Esophagus squamous epithelium (tissue), 5 donors: ENCODE results near the gene LRRC59. TPM values are rescaled to one million over a fixed set of nuclear protein-coding genes. Genes with fewer than 3 reads are reported as not detected.

Experiments
- DNase-seq: peaks from one replicate; lab custom pipeline; 2025; lab: John Stamatoyannopoulos, UW
- H3K27ac ChIP-seq, 4 donors: fragments of 200-600 bp; sonication (generic); one replicate each; pipeline ENCODE4 v1.5.1; 2016 to 2019; ENCODE audit warnings: mild to moderate bottlenecking in 1 of 4
- H3K27me3 ChIP-seq, 4 donors: fragments of 200-600 bp; sonication (generic); 1 replicate in 3 of 4; 2 replicates in 1 of 4; pipeline versions ENCODE4 v1.5.1 to v1.6.0; 2017 to 2021; ENCODE audit warnings: antibody characterized with exemption in 1 of 4
- H3K36me3 ChIP-seq, 3 donors: fragments of 200-600 bp; sonication (generic); one replicate each; pipeline ENCODE4 v1.5.1; 2016 to 2019
- H3K4me1 ChIP-seq, 3 donors: fragments of 200-600 bp; sonication (generic); one replicate each; pipeline ENCODE4 v1.5.1; 2017 to 2019
- H3K4me3 ChIP-seq, 4 donors: fragments of 200-600 bp; sonication (generic); 1 replicate in 3 of 4; 2 replicates in 1 of 4; pipeline ENCODE4 v1.5.1; 2016 to 2019; ENCODE audit warnings: mild to moderate bottlenecking in 2 of 4, moderate library complexity in 1 of 4
- H3K9me3 ChIP-seq, 3 donors: fragments of 200-600 bp; sonication (generic); one replicate each; pipeline ENCODE4 v1.5.1; 2016 to 2019
- CTCF ChIP-seq, 6 experiments: fragments of 450-650 bp in 4 of 6; fragments of 200-600 bp in 2 of 6; sonication (generic) in 2 of 6; IDR thresholded peaks; one replicate each; pipeline ENCODE4 v1.5.1; 2016 to 2019; ENCODE audit warnings: antibody characterized with exemption in 6 of 6, mild to moderate bottlenecking in 4 of 6, moderate library complexity in 4 of 6
- POLR2A ChIP-seq, 4 donors: fragments of 450-650 bp; IDR thresholded peaks; one replicate each; pipeline ENCODE4 v1.6.1; 2017; ENCODE audit warnings: antibody characterized with exemption in 4 of 4, mild to moderate bottlenecking in 4 of 4, moderate library complexity in 3 of 4
- WGBS, 2 donors: methylation state at CpG; one replicate each; pipeline ENCODE4 v1.1.5; 2018; 5-methylcytosine and 5-hydroxymethylcytosine counted together
- intact Hi-C: fragments of 100-400 bp; cut with DNase I; formaldehyde crosslinking; loops from one replicate; pipeline ENCODE4 v1.15.0; 2022
- total RNA-seq, 4 donors: library from RNA; depleted of rRNA; stranded (reverse); fragments of >200 nt; gene quantifications; one replicate each; pipeline ENCODE4 v1.1.0, GENCODE V29; 2016
- donor health status: DM: yes; HTN: yes; CAD: no.

Gene LRRC59
- total RNA-seq, 4 donors from 2014 or later: 63.4 to 136 (median 77.9) TPM

- TF ChIP-seq CTCF (IDR thresholded peaks at IDR 0.05) (no peak), POLR2A (IDR thresholded peaks at IDR 0.05) (no peak)
- Histone ChIP-seq H3K27me3 (no peaks in the 10 kb centered on the region), H3K4me3 (no peak overlapping the region), H3K4me1 (no peaks in the 10 kb centered on the region), H3K9me3 (no peaks in the 10 kb centered on the region), H3K27ac (no peak overlapping the region), H3K36me3 (peaks cover 15 to 74% (median 42%) of the 10 kb centered on the region in 3 donors)
- intact Hi-C loops: no loop called here
- WGBS, 2 donors: 89 to 92% methylated on average over 9 to 11 of the region's 15 CpGs
- no peak for DNase-seq
Measured at GRCh38 chr17:50354198-50354597, 43.1 kb downstream of the LRRC59 start.

- Histone ChIP-seq H3K9me3 (no peaks in the 10 kb centered on the region), H3K36me3 (peaks cover 15 to 69% (median 42%) of the 10 kb centered on the region in 3 donors), H3K4me1 (peaks cover 2 to 5% (median 5%) of the 10 kb centered on the region in 3 donors), H3K27ac (no peak overlapping the region), H3K4me3 (no peak overlapping the region), H3K27me3 (no peaks in the 10 kb centered on the region)
- TF ChIP-seq POLR2A (IDR thresholded peaks at IDR 0.05): no peak
- TF ChIP-seq CTCF (IDR thresholded peaks at IDR 0.05): no peak
- WGBS, 2 donors: 96 to 98% methylated on average over 7 to 8 of the region's 27 CpGs
- DNase-seq: no peak
- intact Hi-C loops: no loop called here
Measured at GRCh38 chr17:50353600-50354195, 43.6 kb downstream of the LRRC59 start.

- Histone ChIP-seq H3K9me3 (no peaks in the 10 kb centered on the region), H3K4me1 (peaks cover 5 to 12% (median 12%) of the 10 kb centered on the region in 3 donors), H3K36me3 (peaks cover 15 to 62% (median 34%) of the 10 kb centered on the region in 3 donors), H3K27ac (no peak overlapping the region), H3K27me3 (no peaks in the 10 kb centered on the region), H3K4me3 (no peak overlapping the region)
- intact Hi-C loops: no loop called here
- WGBS, 2 donors: 88 to 90% methylated on average over 11 to 21 of the region's 21 CpGs
- no peak for TF ChIP-seq CTCF (IDR thresholded peaks at IDR 0.05)
- no peak for DNase-seq
Measured at GRCh38 chr17:50352693-50353599, 44.4 kb downstream of the LRRC59 start.

GRCh38 chr17:50352072-50352692 is 45.1 kb downstream of the LRRC59 start:
- Histone ChIP-seq H3K4me3 (no peak overlapping the region), H3K36me3 (peaks cover 15 to 54% (median 28%) of the 10 kb centered on the region in 3 donors), H3K9me3 (no peaks in the 10 kb centered on the region), H3K4me1 (peaks cover 10 to 20% (median 20%) of the 10 kb centered on the region in 3 donors), H3K27me3 (no peaks in the 10 kb centered on the region), H3K27ac (no peak overlapping the region)
- WGBS, 2 donors: 63 to 74% methylated on average over 5 of the region's 6 CpGs
- no peak for DNase-seq
- intact Hi-C loops: no loop called here
- TF ChIP-seq CTCF (IDR thresholded peaks at IDR 0.05): no peak
- TF ChIP-seq POLR2A (IDR thresholded peaks at IDR 0.05): no peak
